PC-9 (cell line): ENCODE measurements around the gene CYP20A1. TPM values are rescaled to one million over a fixed set of nuclear protein-coding genes. Genes with fewer than 3 reads are reported as not detected.

Source experiments
- BruUV-seq: library from RNA; stranded (reverse); fragments of 400-500 nt; replicated peaks from 2 replicates; lab custom pipeline; 2021; lab: Mats Ljungman, UMichigan
- CTCF ChIA-PET: fragments of 300-600 bp; sonication (Branson Sonifier 250); formaldehyde crosslinking; loops from one replicate; lab custom pipeline; 2022; ENCODE audit warnings: antibody characterized with exemption; lab: Charles Lee
- POLR2A ChIA-PET: fragments of 300-600 bp; sonication (Branson Sonifier 250); formaldehyde crosslinking; loops from one replicate; lab custom pipeline; 2022; ENCODE audit warnings: antibody characterized with exemption; ENCODE audit not compliant: unreplicated experiment; lab: Charles Lee
- DNase-seq, 2 experiments: peaks; one replicate each; pipeline versions ENCODE4 v3.0.0 to v3.0.0-alpha.2; 2015 to 2022; ENCODE audit warnings: mixed read lengths in 1 of 2
- H2AFZ ChIP-seq: fragments of 200-600 bp; sonication (generic); 2 replicates; pipeline ENCODE4 v1.8.1; 2017; ENCODE audit warnings: antibody characterized with exemption
- H3F3A ChIP-seq: fragments of 200-600 bp; sonication (generic); 2 replicates; pipeline ENCODE4 v1.8.1; 2017; ENCODE audit warnings: antibody characterized with exemption, mild to moderate bottlenecking, low read depth; ENCODE audit not compliant: insufficient read depth
- H3K27ac ChIP-seq: fragments of 200-600 bp; sonication (generic); 2 replicates; pipeline ENCODE4 v1.6.1; 2016; ENCODE audit warnings: mixed run types
- H3K27me3 ChIP-seq: fragments of 200-600 bp; sonication (generic); 2 replicates; pipeline ENCODE4 v1.6.1; 2016; ENCODE audit warnings: low read depth, mixed run types; ENCODE audit not compliant: insufficient read depth
- H3K36me3 ChIP-seq: fragments of 200-600 bp; sonication (generic); 2 replicates; pipeline ENCODE4 v1.6.1; 2016; ENCODE audit warnings: low read depth, mixed run types
- H3K4me1 ChIP-seq: fragments of 200-600 bp; sonication (generic); replicated peaks from 2 replicates; pipeline ENCODE4 v1.6.1; 2016; ENCODE audit warnings: mixed run types; ENCODE audit not compliant: insufficient read depth
- H3K4me2 ChIP-seq: fragments of 200-600 bp; sonication (generic); 2 replicates; pipeline ENCODE4 v1.6.1; 2017; ENCODE audit warnings: mixed run types
- H3K4me3 ChIP-seq: fragments of 200-600 bp; sonication (generic); 2 replicates; pipeline ENCODE4 v1.6.1; 2016; ENCODE audit warnings: mixed run types
- H3K79me2 ChIP-seq: fragments of 200-600 bp; sonication (generic); 2 replicates; pipeline ENCODE4 v1.6.1; 2017; ENCODE audit warnings: low read depth, mixed run types
- H3K9me2 ChIP-seq: fragments of 200-600 bp; sonication (generic); 2 replicates; pipeline ENCODE4 v1.8.1; 2017; ENCODE audit warnings: mild to moderate bottlenecking; ENCODE audit not compliant: insufficient read depth
- H3K9me3 ChIP-seq: fragments of 200-600 bp; sonication (generic); 2 replicates; pipeline ENCODE4 v1.8.1; 2016; ENCODE audit warnings: low read depth; ENCODE audit not compliant: insufficient read depth
- H4K20me1 ChIP-seq: fragments of 200-600 bp; sonication (generic); 2 replicates; pipeline ENCODE4 v1.8.1; 2017; ENCODE audit not compliant: insufficient read depth
- EZH2 ChIP-seq: fragments of 200-600 bp; sonication (generic); IDR thresholded peaks from 2 replicates; pipeline ENCODE4 v1.8.0; 2017; ENCODE audit warnings: antibody characterized with exemption, low read depth
- intact Hi-C: fragments of 100-400 bp; cut with micrococcal nuclease; formaldehyde crosslinking; loops from one replicate; pipeline ENCODE4 v1.10.0; 2022; ENCODE audit not compliant: unreplicated experiment
- total RNA-seq: library from RNA; stranded (reverse); gene quantifications from 2 replicates; pipeline ENCODE4 v1.2.3, GENCODE V29; 2021
- TF ChIP-seq, protein P1 (sequence below): fragments of 200-600 bp; sonication (generic); conservative IDR thresholded peaks from 2 replicates; pipeline ENCODE4 v1.6.1; 2017; ENCODE audit warnings: mixed run types, antibody characterized with exemption, mild to moderate bottlenecking, moderate library complexity

CYP20A1 gene
- total RNA-seq, 1 experiment from 2014 or later, result 6.9 TPM

DNA sequence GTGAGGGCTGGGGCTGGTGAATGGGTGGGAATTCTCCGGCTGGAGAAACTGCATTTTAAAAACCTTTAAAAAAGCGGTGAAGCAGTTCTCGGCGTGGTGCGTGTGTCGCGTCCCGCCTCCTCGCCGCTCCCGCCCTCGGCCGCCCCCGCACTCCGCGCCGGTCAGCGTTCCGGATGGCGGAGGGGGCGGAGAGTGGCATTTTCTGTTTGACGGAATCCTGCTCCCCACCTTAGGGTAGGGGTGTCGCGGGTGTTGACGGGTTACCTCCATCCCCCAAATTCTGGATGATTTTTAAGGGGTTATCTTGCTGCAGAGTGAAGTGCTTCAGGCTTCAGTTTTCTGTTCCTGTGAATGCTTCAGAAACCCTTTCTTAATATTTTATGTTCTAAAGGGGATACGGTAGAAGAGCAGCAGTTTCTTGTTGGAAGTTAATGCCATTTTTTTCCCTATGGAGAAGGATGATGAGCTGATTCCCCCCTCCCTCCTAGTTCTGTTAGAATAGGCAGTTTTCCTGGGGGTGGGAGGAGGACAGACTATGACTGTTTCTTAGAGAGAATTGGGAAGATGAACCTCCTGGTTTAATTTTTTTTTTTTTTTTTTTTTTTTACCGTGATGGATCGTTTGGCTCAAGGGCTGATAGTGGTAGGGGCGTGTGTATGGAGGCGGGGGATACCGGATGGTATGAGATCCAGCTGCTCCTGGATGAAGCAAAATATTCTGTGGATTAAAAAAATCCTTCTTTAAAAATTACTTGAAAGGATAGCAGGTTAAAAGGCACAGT, 90.1 kb downstream of the CYP20A1 start:
- Histone ChIP-seq H3K9me3 (no peaks in the 10 kb centered on the region), H3K79me2 (peaks cover 53% of the 10 kb centered on the region), H3K36me3 (no peaks in the 10 kb centered on the region), H3K4me1 (peaks cover 17% of the 10 kb centered on the region), H3K27me3 (no peaks in the 10 kb centered on the region), H3K27ac (no peak overlapping the region), H2AFZ (peak overlapping the region; percentile 93), H3K9me2 (no peaks in the 10 kb centered on the region), H3K4me3 (peak overlapping the region; percentile 78), H4K20me1 (no peaks in the 10 kb centered on the region), H3F3A (0 out of 2 replicates have a peak, but pooled peaks cover 7% of the 10 kb centered on the region), H3K4me2 (peak overlapping the region; percentile 85)
- intact Hi-C loops, result no loop called here
- POLR2A ChIA-PET, result interaction anchor here (0.6 to 0.8 kb wide), 2 partner anchors 483 to 886 kb away, joined by 3 to 5 read pairs; no protein-coding TSS in a partner anchor
- no TSS peak for BruUV-seq
- CTCF ChIA-PET, result interaction anchor here (0.7 kb wide), 1 partner anchor 1948 kb away, joined by 6 read pairs; no protein-coding TSS in a partner anchor
- no peak for TF ChIP-seq EZH2
- TF ChIP-seq, protein P1, sequence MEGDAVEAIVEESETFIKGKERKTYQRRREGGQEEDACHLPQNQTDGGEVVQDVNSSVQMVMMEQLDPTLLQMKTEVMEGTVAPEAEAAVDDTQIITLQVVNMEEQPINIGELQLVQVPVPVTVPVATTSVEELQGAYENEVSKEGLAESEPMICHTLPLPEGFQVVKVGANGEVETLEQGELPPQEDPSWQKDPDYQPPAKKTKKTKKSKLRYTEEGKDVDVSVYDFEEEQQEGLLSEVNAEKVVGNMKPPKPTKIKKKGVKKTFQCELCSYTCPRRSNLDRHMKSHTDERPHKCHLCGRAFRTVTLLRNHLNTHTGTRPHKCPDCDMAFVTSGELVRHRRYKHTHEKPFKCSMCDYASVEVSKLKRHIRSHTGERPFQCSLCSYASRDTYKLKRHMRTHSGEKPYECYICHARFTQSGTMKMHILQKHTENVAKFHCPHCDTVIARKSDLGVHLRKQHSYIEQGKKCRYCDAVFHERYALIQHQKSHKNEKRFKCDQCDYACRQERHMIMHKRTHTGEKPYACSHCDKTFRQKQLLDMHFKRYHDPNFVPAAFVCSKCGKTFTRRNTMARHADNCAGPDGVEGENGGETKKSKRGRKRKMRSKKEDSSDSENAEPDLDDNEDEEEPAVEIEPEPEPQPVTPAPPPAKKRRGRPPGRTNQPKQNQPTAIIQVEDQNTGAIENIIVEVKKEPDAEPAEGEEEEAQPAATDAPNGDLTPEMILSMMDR, result no peak
- DNase-seq, result peak in 1 of 2 experiments; percentile 33

DNA sequence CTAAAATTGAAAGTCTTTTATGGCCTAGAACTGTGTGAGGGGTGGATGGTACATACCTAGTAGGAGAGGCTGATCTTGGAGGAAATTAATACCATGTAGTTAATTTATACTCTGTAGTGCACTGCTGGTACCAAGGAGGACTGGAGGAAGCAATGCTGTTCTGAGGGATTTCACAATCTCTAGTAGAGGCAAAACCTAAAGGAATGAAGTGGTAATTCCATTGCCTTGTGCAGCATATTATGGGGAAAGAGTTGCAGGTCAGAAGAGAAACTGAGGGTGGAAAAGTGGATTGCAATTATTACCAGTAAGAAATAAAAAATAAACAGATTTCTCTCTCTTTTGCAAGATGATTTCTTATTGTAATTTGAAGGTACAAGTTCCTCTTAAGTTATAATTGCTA, 91.6 kb downstream of the CYP20A1 start:
- Histone ChIP-seq H3K27ac (no peak overlapping the region), H3K27me3 (no peaks in the 10 kb centered on the region), H3K4me3 (peak overlapping the region; percentile 78; the same call in 1 of the 2 replicates), H3F3A (0 out of 2 replicates have a peak, but pooled peaks cover 7% of the 10 kb centered on the region), H3K9me3 (no peaks in the 10 kb centered on the region), H4K20me1 (no peaks in the 10 kb centered on the region), H2AFZ (no peak overlapping the region), H3K9me2 (no peaks in the 10 kb centered on the region), H3K4me2 (peak overlapping the region; percentile 85), H3K36me3 (no peaks in the 10 kb centered on the region), H3K79me2 (peaks cover 65% of the 10 kb centered on the region), H3K4me1 (peaks cover 17% of the 10 kb centered on the region)
- no TSS peak for BruUV-seq
- ChIA-PET CTCF (no interaction called here), POLR2A (no interaction called here)
- TF ChIP-seq EZH2, result no peak
- TF ChIP-seq, protein P1, result no peak
- intact Hi-C loops, result no loop called here
- DNase-seq, result no peak

DNA sequence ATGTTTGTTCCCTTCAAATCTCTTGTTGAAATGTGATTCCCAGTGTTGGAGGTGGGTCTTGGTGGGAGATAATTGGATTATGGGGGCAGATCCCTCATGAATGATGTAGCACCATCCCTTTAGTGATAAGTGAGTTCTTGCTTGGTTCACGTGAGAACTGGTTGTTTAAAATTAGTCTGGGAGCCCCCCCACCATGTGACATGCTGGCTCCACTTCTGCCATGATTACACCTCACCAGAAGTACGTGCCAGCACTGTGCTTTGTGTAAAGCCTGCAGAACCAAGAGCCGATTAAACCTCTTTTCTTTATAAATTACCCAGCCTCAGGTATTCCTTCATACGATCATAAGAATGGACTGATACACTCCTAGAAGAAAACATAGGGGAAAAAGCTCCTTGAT, 99.5 kb downstream of the CYP20A1 start:
- H3K9me3 ChIP-seq, result no peaks in the 10 kb centered on the region
- no peaks in the 10 kb centered on the region for H3K9me2 ChIP-seq
- BruUV-seq, result no TSS peak
- H2AFZ ChIP-seq, result no peak overlapping the region
- TF ChIP-seq EZH2, result no peak
- TF ChIP-seq, protein P1, result no peak
- H3K27me3 ChIP-seq, result no peaks in the 10 kb centered on the region
- no peak overlapping the region for H3K27ac ChIP-seq
- H3K4me1 ChIP-seq, result peaks cover 13% of the 10 kb centered on the region
- intact Hi-C loops, result no loop called here
- no peaks in the 10 kb centered on the region for H3K36me3 ChIP-seq
- no peak overlapping the region for H3K4me3 ChIP-seq
- POLR2A ChIA-PET, result no interaction called here
- no peak for DNase-seq
- H3F3A ChIP-seq, result peaks cover 7% of the 10 kb centered on the region; the same call in 1 of the 2 replicates
- H3K79me2 ChIP-seq, result peaks cover 54% of the 10 kb centered on the region
- H3K4me2 ChIP-seq, result no peak overlapping the region
- no peaks in the 10 kb centered on the region for H4K20me1 ChIP-seq
- CTCF ChIA-PET, result interaction anchor here (0.5 kb wide), 1 partner anchor 1472 kb away, joined by 8 read pairs; no protein-coding TSS in a partner anchor
